Large intestine (tissue), 3 donors: ENCODE data around the gene LMBRD1. TPM values are rescaled to one million over a fixed set of nuclear protein-coding genes. Genes with fewer than 3 reads are reported as not detected.

ENCODE experiments used
- DNase-seq, 2 donors: peaks; one replicate each; pipeline versions ENCODE4 v3.0.0 to v3.0.0-alpha.2; 2013
- H3K27ac ChIP-seq: one replicate; pipeline ENCODE4 v1.5.1; 2013; ENCODE audit warnings: low read length
- H3K27me3 ChIP-seq: 2 replicates; pipeline ENCODE4 v1.6.1; 2013; ENCODE audit warnings: low read length; ENCODE audit not compliant: control insufficient read depth, insufficient read depth
- H3K36me3 ChIP-seq: 2 replicates; pipeline ENCODE4 v1.6.1; 2013; ENCODE audit warnings: low read length; ENCODE audit not compliant: control insufficient read depth, insufficient read depth
- H3K4me1 ChIP-seq: one replicate; pipeline ENCODE4 v1.6.1; 2013; ENCODE audit warnings: low read length; ENCODE audit not compliant: control insufficient read depth, insufficient read depth
- H3K4me3 ChIP-seq: one replicate; pipeline ENCODE4 v1.5.1; 2013; ENCODE audit warnings: low read length
- H3K9me3 ChIP-seq: one replicate; pipeline ENCODE4 v1.6.1; 2013; ENCODE audit warnings: mild to moderate bottlenecking, low read depth, low read length, moderate library complexity; ENCODE audit not compliant: control insufficient read depth
- WGBS: methylation state at CpG from one replicate; pipeline ENCODE4 v1.1.5; 2013; ENCODE audit warnings: low lambda C conversion rate; ENCODE audit not compliant: insufficient coverage; 5-methylcytosine and 5-hydroxymethylcytosine counted together
- polyA plus RNA-seq: library from polyadenylated mRNA; unstranded; fragments of 120-200 nt; gene quantifications from one replicate; pipeline ENCODE4 v1.2.1, GENCODE V29; 2013

Gene LMBRD1
- polyA plus RNA-seq, 1 donor: 85.3 TPM

DNA sequence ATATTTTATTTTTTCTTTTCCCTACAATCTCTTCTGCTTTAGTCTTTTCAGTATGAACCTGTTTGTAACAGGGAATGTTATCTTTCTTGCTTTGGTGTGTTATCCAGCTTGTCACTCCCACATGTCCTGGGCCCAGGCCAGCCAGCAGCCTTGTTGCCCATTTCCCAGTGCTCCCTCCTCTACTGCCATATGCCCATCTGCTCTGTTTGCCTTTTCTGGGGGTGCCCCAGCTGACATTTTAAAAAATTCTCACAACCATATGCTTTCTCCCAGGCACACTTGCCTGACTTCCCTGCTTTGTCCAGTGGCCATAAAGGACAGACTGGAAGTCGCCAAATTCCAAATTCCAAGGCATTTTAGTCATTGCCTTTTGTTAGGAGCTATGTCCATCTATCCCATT is 23.6 kb upstream of the LMBRD1 start:
- H3K27ac ChIP-seq: no peak overlapping the region

GRCh38 chr6:69820018-69820417 is 23.2 kb upstream of the LMBRD1 start:
- no peaks in the 10 kb centered on the region for H3K36me3 ChIP-seq
- H3K4me1 ChIP-seq: no peaks in the 10 kb centered on the region
- H3K4me3 ChIP-seq: no peak overlapping the region
- H3K27ac ChIP-seq: no peak overlapping the region
- no peaks in the 10 kb centered on the region for H3K9me3 ChIP-seq
- no CpG with 5 or more reads among the region's 1 CpG for WGBS
- no peak for DNase-seq
- H3K27me3 ChIP-seq: no peaks in the 10 kb centered on the region

More for the DNA sequence above, 23.6 kb upstream of the LMBRD1 start:
- DNase-seq: no peak
- Histone ChIP-seq H3K36me3 (no peaks in the 10 kb centered on the region), H3K9me3 (no peaks in the 10 kb centered on the region), H3K4me1 (no peaks in the 10 kb centered on the region), H3K27me3 (no peaks in the 10 kb centered on the region), H3K4me3 (no peak overlapping the region)
- WGBS: no CpG with 5 or more reads among the region's 1 CpG

DNA sequence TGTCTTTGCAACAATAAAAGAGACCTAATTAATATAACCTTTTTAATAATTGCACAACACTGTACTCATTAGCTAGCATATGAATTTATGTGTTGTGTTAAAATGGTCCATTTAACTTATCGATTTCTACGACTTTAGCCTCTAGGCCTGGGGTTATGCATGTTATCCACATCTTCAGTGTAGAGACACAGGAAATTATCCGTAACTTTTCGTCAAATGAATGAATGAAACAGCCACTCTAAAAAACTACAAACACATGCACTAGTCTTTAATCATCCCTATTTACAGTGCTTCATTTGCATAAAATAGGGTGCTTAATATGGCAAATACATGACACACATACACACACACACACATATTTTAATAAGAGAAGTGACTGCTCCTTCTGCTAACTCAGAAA is 22.3 kb upstream of the LMBRD1 start:
- no peak overlapping the region for H3K27ac ChIP-seq
- 100% methylated on average over 2 of the region's 4 CpGs for WGBS
- no peaks in the 10 kb centered on the region for H3K4me1 ChIP-seq
- no peaks in the 10 kb centered on the region for H3K27me3 ChIP-seq
- DNase-seq: no peak
- H3K4me3 ChIP-seq: no peak overlapping the region
- no peaks in the 10 kb centered on the region for H3K9me3 ChIP-seq
- no peaks in the 10 kb centered on the region for H3K36me3 ChIP-seq

DNA sequence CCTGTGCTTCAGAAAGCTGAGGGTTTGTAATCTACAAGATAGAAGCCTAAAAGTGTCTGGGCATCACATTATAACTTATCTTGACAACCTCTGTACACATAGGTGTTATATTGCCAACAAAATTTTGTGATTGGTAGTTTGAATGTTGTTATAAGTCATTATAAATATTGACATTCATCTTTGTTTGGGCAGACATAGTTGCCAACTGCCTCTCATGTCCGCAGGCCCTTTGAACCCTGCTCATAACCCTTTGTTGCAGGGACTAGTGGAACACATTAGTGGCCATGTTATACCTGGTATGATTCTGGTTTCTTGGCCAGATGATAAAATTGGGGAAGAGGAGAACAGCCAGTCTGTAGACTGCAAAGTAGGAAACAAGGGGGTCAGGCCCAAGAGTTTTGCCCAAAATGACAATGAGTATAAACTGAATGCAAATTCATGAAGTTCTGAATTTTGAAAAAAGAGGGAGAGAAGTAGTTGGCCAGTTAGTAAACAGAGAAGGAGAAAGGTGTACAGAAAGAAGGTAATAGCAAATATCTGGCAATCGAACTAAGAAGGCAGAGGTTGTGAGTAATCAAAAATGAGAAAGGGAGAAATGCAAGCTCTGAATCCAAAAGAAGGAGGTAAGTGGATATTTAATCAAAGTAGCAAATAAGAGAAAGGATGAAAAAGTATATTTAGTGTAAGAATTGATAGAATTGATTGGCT is 21.6 kb upstream of the LMBRD1 start:
- Histone ChIP-seq H3K4me1 (no peaks in the 10 kb centered on the region), H3K27ac (no peak overlapping the region), H3K9me3 (no peaks in the 10 kb centered on the region), H3K4me3 (no peak overlapping the region), H3K27me3 (no peaks in the 10 kb centered on the region), H3K36me3 (no peaks in the 10 kb centered on the region)
- WGBS: 65% methylated on average over 2 of the region's 2 CpGs
- DNase-seq: no peak

DNA sequence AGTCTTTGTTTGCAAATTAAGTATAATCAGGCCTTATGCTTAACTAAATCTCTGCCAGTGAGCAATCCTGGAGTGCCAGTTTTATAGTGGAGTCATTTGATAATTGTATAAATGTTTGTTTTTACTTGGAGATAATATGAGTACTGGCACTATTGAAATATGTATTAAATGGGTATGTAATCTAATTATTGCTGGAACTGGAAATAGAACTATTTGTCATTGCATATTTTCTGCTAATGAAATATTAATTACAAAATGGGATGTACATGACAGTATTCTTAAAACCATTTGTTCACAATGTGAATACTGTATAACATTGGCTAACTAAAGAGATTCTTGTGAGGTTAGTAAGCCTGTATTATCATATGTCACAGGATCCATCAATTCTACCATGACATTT is 20.5 kb upstream of the LMBRD1 start:
- DNase-seq: no peak
- no peaks in the 10 kb centered on the region for H3K4me1 ChIP-seq
- H3K4me3 ChIP-seq: no peak overlapping the region
- no peak overlapping the region for H3K27ac ChIP-seq
- no peaks in the 10 kb centered on the region for H3K27me3 ChIP-seq
- no peaks in the 10 kb centered on the region for H3K36me3 ChIP-seq
- H3K9me3 ChIP-seq: no peaks in the 10 kb centered on the region

DNA sequence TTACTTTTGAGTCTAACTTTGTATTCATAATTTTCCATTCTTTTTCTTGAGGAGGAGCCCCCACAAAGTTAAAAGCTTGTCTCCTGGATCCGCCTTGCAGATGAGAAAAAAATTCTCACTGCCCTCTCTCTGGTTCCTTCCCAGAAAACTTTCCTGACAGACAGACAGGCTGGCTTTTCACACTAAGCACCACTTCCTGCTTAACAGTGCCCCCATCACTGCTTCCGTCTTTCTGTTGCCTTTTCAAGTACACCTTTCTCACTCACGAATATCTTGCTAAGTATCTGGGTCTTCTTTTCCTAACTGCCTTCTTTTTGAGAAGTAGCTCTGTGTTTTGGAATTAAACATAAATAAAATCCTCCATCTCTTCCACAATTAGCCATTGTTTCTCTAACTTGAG is 19.8 kb upstream of the LMBRD1 start:
- WGBS: 71% methylated on average over 1 of the region's 3 CpGs
- Histone ChIP-seq H3K4me1 (no peaks in the 10 kb centered on the region), H3K27me3 (no peaks in the 10 kb centered on the region), H3K27ac (no peak overlapping the region), H3K36me3 (no peaks in the 10 kb centered on the region), H3K9me3 (no peaks in the 10 kb centered on the region), H3K4me3 (no peak overlapping the region)
- DNase-seq: no peak

DNA sequence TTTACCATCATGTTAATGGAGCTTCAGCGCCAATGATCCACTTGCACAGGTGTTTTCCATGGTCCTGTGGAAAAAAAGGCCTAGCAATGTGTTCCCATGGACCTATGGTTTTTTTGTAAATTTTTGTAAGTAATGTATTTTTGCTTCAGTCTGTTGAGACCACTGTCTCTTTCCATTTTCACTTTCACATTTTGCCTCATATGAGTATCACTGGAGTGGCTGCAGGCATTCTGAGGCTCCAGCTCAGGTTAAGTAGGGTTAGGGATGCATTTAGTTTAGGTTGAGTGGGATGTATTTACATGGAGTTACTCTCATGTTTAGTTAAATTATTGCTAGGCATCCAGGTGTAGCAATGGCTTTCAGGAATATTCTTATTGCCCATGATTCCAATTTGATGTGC is 19.2 kb upstream of the LMBRD1 start:
- no peak overlapping the region for H3K27ac ChIP-seq
- H3K4me1 ChIP-seq: no peaks in the 10 kb centered on the region
- no CpG with 5 or more reads among the region's 1 CpG for WGBS
- H3K4me3 ChIP-seq: no peak overlapping the region
- DNase-seq: no peak
- no peaks in the 10 kb centered on the region for H3K27me3 ChIP-seq
- no peaks in the 10 kb centered on the region for H3K36me3 ChIP-seq
- H3K9me3 ChIP-seq: no peaks in the 10 kb centered on the region

- no peaks in the 10 kb centered on the region for H3K36me3 ChIP-seq
- no CpG with 5 or more reads among the region's 1 CpG for WGBS
- H3K4me3 ChIP-seq: no peak overlapping the region
- no peak overlapping the region for H3K27ac ChIP-seq
- no peak for DNase-seq
- H3K9me3 ChIP-seq: no peaks in the 10 kb centered on the region
- no peaks in the 10 kb centered on the region for H3K4me1 ChIP-seq
- H3K27me3 ChIP-seq: no peaks in the 10 kb centered on the region
Observed at GRCh38 chr6:69813508-69813907, 16.7 kb upstream of the LMBRD1 start.

- no peak for DNase-seq
- no peaks in the 10 kb centered on the region for H3K9me3 ChIP-seq
- no peaks in the 10 kb centered on the region for H3K36me3 ChIP-seq
- no peak overlapping the region for H3K4me3 ChIP-seq
- no peak overlapping the region for H3K27ac ChIP-seq
- no peaks in the 10 kb centered on the region for H3K4me1 ChIP-seq
- WGBS: 60% methylated on average over 1 of the region's 4 CpGs
- no peaks in the 10 kb centered on the region for H3K27me3 ChIP-seq
Observed at GRCh38 chr6:69812746-69813427, 16.1 kb upstream of the LMBRD1 start.

- 46% methylated on average over 2 of the region's 4 CpGs for WGBS
- Histone ChIP-seq H3K27ac (no peak overlapping the region), H3K9me3 (no peaks in the 10 kb centered on the region), H3K36me3 (no peaks in the 10 kb centered on the region), H3K4me3 (no peak overlapping the region), H3K27me3 (no peaks in the 10 kb centered on the region), H3K4me1 (no peaks in the 10 kb centered on the region)
- DNase-seq: no peak
Observed at GRCh38 chr6:69802995-69803394, 6.2 kb upstream of the LMBRD1 start.

DNA sequence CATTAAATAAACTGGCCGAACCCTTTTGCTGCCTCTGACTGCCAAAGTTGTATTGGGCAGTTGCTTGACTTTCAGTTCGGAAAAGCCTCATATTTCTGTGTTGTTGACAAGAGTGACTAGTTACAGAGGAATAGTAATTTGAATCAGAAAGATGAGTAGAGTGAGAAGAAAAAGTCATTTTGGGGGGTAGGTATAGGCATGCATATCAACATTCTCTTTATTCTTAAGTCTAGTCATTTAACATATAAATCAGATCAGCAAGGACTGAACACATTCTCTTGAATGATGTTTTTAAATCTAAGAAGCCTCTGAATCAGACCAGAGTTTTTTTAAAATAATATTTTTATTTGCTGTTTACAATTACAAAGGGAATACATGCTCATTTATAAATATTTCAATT is 4.9 kb upstream of the LMBRD1 start:
- Histone ChIP-seq H3K27me3 (no peaks in the 10 kb centered on the region), H3K4me3 (no peak overlapping the region), H3K36me3 (no peaks in the 10 kb centered on the region), H3K4me1 (peaks cover 3% of the 10 kb centered on the region), H3K27ac (no peak overlapping the region), H3K9me3 (no peaks in the 10 kb centered on the region)
- WGBS: 100% methylated on average over 1 of the region's 2 CpGs
- no peak for DNase-seq
